HG03520 (cell line): ENCODE results near the gene SNURF.
"Not testable (repeated sequence)": the region's sequence is repeated elsewhere in the genome, so short reads cannot be mapped to it uniquely, and the experiment has no call there.

ENCODE experiments used
- ATAC-seq: cut with Tn5 transposase; IDR thresholded peaks from one replicate; pipeline ENCODE4 v1.9.1; 2021; ENCODE audit warnings: mild to moderate bottlenecking, moderate library complexity; ENCODE audit not compliant: unreplicated experiment

SNURF gene

GRCh38 chr15:24954783-24955530, at the start of gene SNURF, which contains the start of gene SNRPN:
Gene SNURF (plus strand): TSS chr15:24954987. CDS start chr15:24955049, 62 bp downstream.
Gene SNRPN (plus strand): TSS chr15:24954987. CDS start chr15:24974454, 19,467 bp downstream.
- peak; percentile 45 for ATAC-seq

GRCh38 chr15:24916305-24917009, 38.3 kb upstream of the SNURF start:
- ATAC-seq = no peak

- no peak for ATAC-seq
Measured at GRCh38 chr15:24917431-24917830, 37.4 kb upstream of the SNURF start.

GRCh38 chr15:24919446-24919845, 35.3 kb upstream of the SNURF start:
- no peak for ATAC-seq

GRCh38 chr15:24922781-24923180, 32.0 kb upstream of the SNURF start:
- not testable (repeated sequence) for ATAC-seq

- ATAC-seq = no peak
Measured at GRCh38 chr15:24924153-24924552, 30.6 kb upstream of the SNURF start.

- no peak for ATAC-seq
Measured at GRCh38 chr15:24924621-24925020, 30.2 kb upstream of the SNURF start.

- ATAC-seq = not testable (repeated sequence)
Measured at GRCh38 chr15:24931874-24932732, 22.7 kb upstream of the SNURF start.

GRCh38 chr15:24933716-24934115, 21.1 kb upstream of the SNURF start:
- ATAC-seq = no peak

- ATAC-seq = not testable (repeated sequence)
Measured at GRCh38 chr15:24938224-24938623, 16.6 kb upstream of the SNURF start.

- no peak for ATAC-seq
Measured at GRCh38 chr15:24940236-24940635, 14.6 kb upstream of the SNURF start.

GRCh38 chr15:24943361-24943760, 11.4 kb upstream of the SNURF start:
- ATAC-seq = no peak

GRCh38 chr15:24944954-24945353, 9.8 kb upstream of the SNURF start:
- no peak for ATAC-seq

- ATAC-seq = no peak
Measured at GRCh38 chr15:24945711-24946110, 9.1 kb upstream of the SNURF start.

GRCh38 chr15:24948495-24948894, 6.3 kb upstream of the SNURF start:
- ATAC-seq = no peak

GRCh38 chr15:24955531-24955921, 739 bp downstream of the SNURF start:
- no peak for ATAC-seq

GRCh38 chr15:24956111-24956838, 1.5 kb downstream of the SNURF start:
- ATAC-seq = peak; percentile 66

GRCh38 chr15:24957691-24958090, 2.9 kb downstream of the SNURF start:
- no peak for ATAC-seq

- no peak for ATAC-seq
Measured at GRCh38 chr15:24961967-24962366, 7.2 kb downstream of the SNURF start.

GRCh38 chr15:24962880-24963279, 8.1 kb downstream of the SNURF start:
- no peak for ATAC-seq
